NCI-H446 (cell line): Measurements from ENCODE around the gene WDFY2.
"Not testable (repeated sequence)": the region's sequence is repeated elsewhere in the genome, so short reads cannot be mapped to it uniquely, and the experiment has no call there.

Experiments
- DNase-seq, 2 experiments: peaks; one replicate each; lab custom pipeline; 2025; lab: John Stamatoyannopoulos, UW

The WDFY2 gene

GRCh38 chr13:51666839-51667238 lies 82.6 kb downstream of the WDFY2 start:
- no peak for DNase-seq

GRCh38 chr13:51668580-51669195 lies 84.4 kb downstream of the WDFY2 start:
- no peak for DNase-seq

- DNase-seq, result no peak
These were observed 88.9 kb downstream of the WDFY2 start for GRCh38 chr13:51673165-51673564.

GRCh38 chr13:51674276-51674675 lies 90.0 kb downstream of the WDFY2 start:
- DNase-seq, result no peak

GRCh38 chr13:51675385-51675784 lies 91.1 kb downstream of the WDFY2 start:
- no peak for DNase-seq

GRCh38 chr13:51675877-51676276 lies 91.6 kb downstream of the WDFY2 start:
- no peak for DNase-seq

- DNase-seq, result no peak
These were observed 92.5 kb downstream of the WDFY2 start for GRCh38 chr13:51676739-51677138.

GRCh38 chr13:51678420-51678819 lies 94.2 kb downstream of the WDFY2 start:
- DNase-seq, result no peak

GRCh38 chr13:51679616-51680015 lies 95.4 kb downstream of the WDFY2 start:
- DNase-seq, result no peak

- no peak for DNase-seq
These were observed 96.9 kb downstream of the WDFY2 start for GRCh38 chr13:51681037-51681678.

- no peak for DNase-seq
These were observed 98.4 kb downstream of the WDFY2 start for GRCh38 chr13:51682686-51683085.

GRCh38 chr13:51683597-51683996 lies 99.3 kb downstream of the WDFY2 start:
- DNase-seq, result no peak

- DNase-seq, result no peak
These were observed 99.8 kb downstream of the WDFY2 start for GRCh38 chr13:51684076-51684475.

- DNase-seq, result no peak
These were observed 103.9 kb downstream of the WDFY2 start for GRCh38 chr13:51687947-51688714.

- DNase-seq, result no peak
These were observed 104.8 kb downstream of the WDFY2 start for GRCh38 chr13:51688937-51689662.

GRCh38 chr13:51689663-51689996 lies 105.4 kb downstream of the WDFY2 start:
- no peak for DNase-seq

GRCh38 chr13:51695677-51696076 lies 111.4 kb downstream of the WDFY2 start:
- DNase-seq, result not testable (repeated sequence)

GRCh38 chr13:51697181-51697580 lies 112.9 kb downstream of the WDFY2 start:
- DNase-seq, result no peak

GRCh38 chr13:51697855-51698254 lies 113.6 kb downstream of the WDFY2 start:
- DNase-seq, result no peak

GRCh38 chr13:51698352-51698751 lies 114.1 kb downstream of the WDFY2 start:
- DNase-seq, result no peak

- DNase-seq, result no peak
These were observed 120.4 kb downstream of the WDFY2 start for GRCh38 chr13:51704399-51705313.

GRCh38 chr13:51707461-51707860 lies 123.2 kb downstream of the WDFY2 start:
- no peak for DNase-seq
